Gastrocnemius medialis (tissue), 4 donors: ENCODE results near the gene PPP2R2C.

ENCODE experiments used
- POLR2A ChIP-seq, 2 donors: fragments of 450-650 bp; IDR thresholded peaks; one replicate each; pipeline ENCODE4 v1.6.1; 2017; ENCODE audit warnings: antibody characterized with exemption in 2 of 2, mild to moderate bottlenecking in 2 of 2, moderate library complexity in 2 of 2
- TF ChIP-seq, protein P1 (sequence below), 5 experiments: fragments of 450-650 bp in 3 of 5; fragments of 200-600 bp in 2 of 5; sonication (generic) in 2 of 5; IDR thresholded peaks in 4 of 5; conservative IDR thresholded peaks in 1 of 5; 1 replicate in 4 of 5; 2 replicates in 1 of 5; pipeline ENCODE4 v1.5.1; 2016 to 2019; ENCODE audit warnings: antibody characterized with exemption in 5 of 5, mild to moderate bottlenecking in 3 of 5, moderate library complexity in 3 of 5

DNA sequence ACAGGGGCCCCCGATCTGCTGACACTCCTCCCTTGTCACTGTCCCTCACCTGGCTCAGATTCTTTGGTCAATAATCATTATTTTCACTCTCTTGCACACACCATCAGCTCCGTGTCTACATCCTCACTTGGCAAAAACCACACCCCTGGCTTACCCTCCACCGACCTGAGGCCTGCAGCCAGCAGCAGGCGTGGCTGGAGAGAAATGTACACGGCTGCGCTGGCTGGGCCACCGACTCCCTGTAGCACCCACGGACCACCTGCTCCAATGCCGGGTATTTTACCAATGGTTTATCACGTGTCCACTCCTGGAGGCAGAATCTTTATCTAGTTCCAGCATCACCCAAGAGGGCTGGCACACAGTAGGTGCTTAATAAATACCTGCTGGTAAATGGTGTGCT is 104.3 kb downstream of the PPP2R2C start:
- TF ChIP-seq, protein P1, sequence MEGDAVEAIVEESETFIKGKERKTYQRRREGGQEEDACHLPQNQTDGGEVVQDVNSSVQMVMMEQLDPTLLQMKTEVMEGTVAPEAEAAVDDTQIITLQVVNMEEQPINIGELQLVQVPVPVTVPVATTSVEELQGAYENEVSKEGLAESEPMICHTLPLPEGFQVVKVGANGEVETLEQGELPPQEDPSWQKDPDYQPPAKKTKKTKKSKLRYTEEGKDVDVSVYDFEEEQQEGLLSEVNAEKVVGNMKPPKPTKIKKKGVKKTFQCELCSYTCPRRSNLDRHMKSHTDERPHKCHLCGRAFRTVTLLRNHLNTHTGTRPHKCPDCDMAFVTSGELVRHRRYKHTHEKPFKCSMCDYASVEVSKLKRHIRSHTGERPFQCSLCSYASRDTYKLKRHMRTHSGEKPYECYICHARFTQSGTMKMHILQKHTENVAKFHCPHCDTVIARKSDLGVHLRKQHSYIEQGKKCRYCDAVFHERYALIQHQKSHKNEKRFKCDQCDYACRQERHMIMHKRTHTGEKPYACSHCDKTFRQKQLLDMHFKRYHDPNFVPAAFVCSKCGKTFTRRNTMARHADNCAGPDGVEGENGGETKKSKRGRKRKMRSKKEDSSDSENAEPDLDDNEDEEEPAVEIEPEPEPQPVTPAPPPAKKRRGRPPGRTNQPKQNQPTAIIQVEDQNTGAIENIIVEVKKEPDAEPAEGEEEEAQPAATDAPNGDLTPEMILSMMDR (IDR thresholded peaks at IDR 0.05 in 4 of 5, conservative IDR thresholded peaks at IDR 0.05 in 1 of 5) = no peak
- no peak for TF ChIP-seq POLR2A (IDR thresholded peaks at IDR 0.05)
